GM23338 (cell line): ENCODE results near the gene OXNAD1. TPM values are rescaled to one million over a fixed set of nuclear protein-coding genes. Genes with fewer than 3 reads are reported as not detected.

Experiments
- ATAC-seq: fragments of 200-7000 bp; cut with Tn5 transposase; 3 replicates; pipeline ENCODE4 v1.9.1; 2020
- DNase-seq: peaks from one replicate; pipeline ENCODE4 v3.0.0-alpha.2; 2015; ENCODE audit warnings: low spot score
- H2AFZ ChIP-seq: fragments of 200-600 bp; sonication (generic); 2 replicates; pipeline ENCODE4 v1.8.0; 2016; ENCODE audit warnings: antibody characterized with exemption, mild to moderate bottlenecking, moderate library complexity
- H3F3A ChIP-seq: fragments of 200-600 bp; sonication (generic); replicated peaks from 2 replicates; pipeline ENCODE4 v1.8.0; 2017; ENCODE audit warnings: antibody characterized with exemption, mixed run types, low read depth
- H3K27ac ChIP-seq: fragments of 200-600 bp; sonication (generic); 2 replicates; pipeline ENCODE4 v1.6.1; 2016; ENCODE audit warnings: low read depth
- H3K27me3 ChIP-seq: fragments of 200-600 bp; sonication (generic); 2 replicates; pipeline ENCODE4 v1.8.0; 2016; ENCODE audit warnings: mild to moderate bottlenecking, mixed run types, moderate library complexity; ENCODE audit not compliant: insufficient read depth
- H3K36me3 ChIP-seq: fragments of 200-600 bp; sonication (generic); 2 replicates; pipeline ENCODE4 v1.8.0; 2016; ENCODE audit warnings: mild to moderate bottlenecking; ENCODE audit not compliant: insufficient read depth
- H3K4me1 ChIP-seq: fragments of 200-600 bp; sonication (generic); 2 replicates; pipeline ENCODE4 v1.8.0; 2016; ENCODE audit warnings: mild to moderate bottlenecking, moderate library complexity; ENCODE audit not compliant: insufficient read depth
- H3K4me2 ChIP-seq: fragments of 200-600 bp; sonication (generic); 2 replicates; pipeline ENCODE4 v1.7.1; 2017; ENCODE audit warnings: mixed run types
- H3K4me3 ChIP-seq: fragments of 200-600 bp; sonication (generic); 2 replicates; pipeline ENCODE4 v1.6.1; 2016; ENCODE audit warnings: mixed run types
- H3K79me2 ChIP-seq: fragments of 200-600 bp; sonication (generic); replicated peaks from 2 replicates; pipeline ENCODE4 v1.8.0; 2017; ENCODE audit warnings: mild to moderate bottlenecking; ENCODE audit not compliant: insufficient read depth
- H3K9me2 ChIP-seq: fragments of 200-600 bp; sonication (generic); 2 replicates; pipeline ENCODE4 v1.8.0; 2017; ENCODE audit not compliant: insufficient read depth
- H4K20me1 ChIP-seq: fragments of 200-600 bp; sonication (generic); replicated peaks from 2 replicates; pipeline ENCODE4 v1.8.0; 2017; ENCODE audit warnings: mild to moderate bottlenecking; ENCODE audit not compliant: insufficient read depth
- H3K27ac Mint-ChIP-seq: 2 replicates; pipeline ENCODE4 v1.8.0; 2020; ENCODE audit warnings: inconsistent platforms, mild to moderate bottlenecking, moderate library complexity, mixed read lengths
- H3K27me3 Mint-ChIP-seq: 3 replicates; pipeline ENCODE4 v1.8.0; 2022; ENCODE audit warnings: low read depth, mild to moderate bottlenecking, moderate library complexity, mixed read lengths, inconsistent platforms; ENCODE audit not compliant: insufficient read depth, poor library complexity
- H3K36me3 Mint-ChIP-seq: 3 replicates; pipeline ENCODE4 v1.8.0; 2021; ENCODE audit warnings: low read depth, mild to moderate bottlenecking, inconsistent platforms, moderate library complexity, mixed read lengths
- H3K4me1 Mint-ChIP-seq: 3 replicates; pipeline ENCODE4 v1.8.0; 2020; ENCODE audit warnings: mild to moderate bottlenecking, inconsistent platforms, mixed read lengths
- H3K4me3 Mint-ChIP-seq: 3 replicates; pipeline ENCODE4 v1.8.0; 2021; ENCODE audit warnings: moderate library complexity, mild to moderate bottlenecking, inconsistent platforms, mixed read lengths
- H3K9me3 Mint-ChIP-seq: 3 replicates; pipeline ENCODE4 v1.8.0; 2020; ENCODE audit warnings: moderate library complexity, mild to moderate bottlenecking, inconsistent platforms, mixed read lengths
- CREB1 ChIP-seq: fragments of 250-450 bp; sonication (Bioruptor Pico); IDR thresholded peaks from 2 replicates; pipeline ENCODE4 v1.5.0; 2020; ENCODE audit warnings: low read depth, mild to moderate bottlenecking, moderate library complexity
- CTCF ChIP-seq, 2 experiments: fragments of 200-600 bp in 1 of 2; sonication (generic) in 1 of 2; conservative IDR thresholded peaks; 2 replicates each; pipeline versions ENCODE4 v1.5.1 to v1.6.1; 2016 to 2017; ENCODE audit warnings: antibody characterized with exemption in 2 of 2, low read depth in 2 of 2, mild to moderate bottlenecking in 2 of 2, moderate library complexity in 1 of 2
- ETS1 ChIP-seq: IDR thresholded peaks from 2 replicates; pipeline ENCODE4 v1.6.1; 2016; ENCODE audit warnings: antibody characterized with exemption
- EZH2 ChIP-seq: fragments of 200-600 bp; sonication (generic); IDR thresholded peaks from one replicate; pipeline ENCODE4 v1.8.0; 2017; ENCODE audit warnings: antibody characterized with exemption, mild to moderate bottlenecking, low read depth; ENCODE audit not compliant: unreplicated experiment
- EZH2phosphoT487 ChIP-seq: fragments of 200-600 bp; sonication (generic); IDR thresholded peaks from one replicate; pipeline ENCODE4 v1.8.1; 2018; ENCODE audit warnings: antibody characterized with exemption; ENCODE audit not compliant: unreplicated experiment
- JUNB ChIP-seq: IDR thresholded peaks from one replicate; pipeline ENCODE4 v1.6.1; 2016; ENCODE audit warnings: antibody characterized with exemption; ENCODE audit not compliant: unreplicated experiment
- NANOG ChIP-seq: IDR thresholded peaks from 2 replicates; pipeline ENCODE4 v1.6.1; 2016; ENCODE audit warnings: antibody characterized with exemption, borderline replicate concordance
- POLR2AphosphoS5 ChIP-seq: IDR thresholded peaks from 2 replicates; pipeline ENCODE4 v1.6.1; 2016; ENCODE audit warnings: antibody characterized with exemption, low read depth
- REST ChIP-seq: IDR thresholded peaks from one replicate; pipeline ENCODE4 v1.6.1; 2018; ENCODE audit warnings: antibody characterized with exemption; ENCODE audit not compliant: unreplicated experiment
- STAT1 ChIP-seq: IDR thresholded peaks from one replicate; pipeline ENCODE4 v1.6.1; 2016; ENCODE audit warnings: antibody characterized with exemption; ENCODE audit not compliant: unreplicated experiment
- ZNF114 ChIP-seq: fragments of 250-450 bp; sonication (Bioruptor Pico); IDR thresholded peaks from 2 replicates; pipeline ENCODE4 v1.5.0; 2020; ENCODE audit warnings: mild to moderate bottlenecking, moderate library complexity
- ZNF331 ChIP-seq: fragments of 250-450 bp; sonication (Bioruptor Pico); IDR thresholded peaks from 2 replicates; pipeline ENCODE4 v1.5.0; 2020; ENCODE audit warnings: low read depth, mild to moderate bottlenecking, moderate library complexity
- ZNF462 ChIP-seq: fragments of 250-450 bp; sonication (Bioruptor Pico); IDR thresholded peaks from 2 replicates; pipeline ENCODE4 v1.5.0; 2020; ENCODE audit warnings: mild to moderate bottlenecking, moderate library complexity
- polyA plus RNA-seq: library from polyadenylated mRNA; unstranded; fragments of >200 nt; fragmentation: Nextera tagmentation; extraction: Ambion mirVana; gene quantifications from 2 replicates; pipeline ENCODE4 v1.2.1, GENCODE V29; 2016
- total RNA-seq: library from RNA; depleted of rRNA; stranded (reverse); fragments of >200 nt; shearing (Covaris generic); gene quantifications from 2 replicates; pipeline ENCODE4 v1.2.3, GENCODE V29; 2014

The OXNAD1 gene
- total and polyA plus RNA-seq, 2 experiments from 2014 or later, result 22.9 to 34.2 TPM

GRCh38 chr3:16258177-16258576 is 6.8 kb upstream of the OXNAD1 start:
- Mint-ChIP-seq H3K9me3 (no peaks in the 10 kb centered on the region), H3K27me3 (no peaks in the 10 kb centered on the region), H3K4me1 (no peaks in the 10 kb centered on the region), H3K4me3 (no peak overlapping the region), H3K27ac (no peak overlapping the region), H3K36me3 (peaks cover 6% of the 10 kb centered on the region; the same call in 2 of the 3 replicates)
- H3K79me2 ChIP-seq, result peaks cover 16% of the 10 kb centered on the region
- peaks cover 9% of the 10 kb centered on the region for H3K36me3 ChIP-seq
- TF ChIP-seq ZNF462 (CRISPR knock-in tag), result no peak
- TF ChIP-seq JUNB, result no peak
- TF ChIP-seq POLR2AphosphoS5, result no peak
- no peak for TF ChIP-seq CTCF (conservative IDR thresholded peaks at IDR 0.05; ENCODE audit: low read depth in 2 of 2)
- TF ChIP-seq ZNF114 (CRISPR knock-in tag), result no peak
- no peak for TF ChIP-seq EZH2
- no peak for TF ChIP-seq STAT1
- TF ChIP-seq EZH2phosphoT487, result no peak
- no peak for TF ChIP-seq CREB1
- no peak for TF ChIP-seq NANOG
- TF ChIP-seq ZNF331 (CRISPR knock-in tag), result no peak
- TF ChIP-seq ETS1, result no peak
- TF ChIP-seq REST, result no peak
- H2AFZ ChIP-seq, result no peak overlapping the region
- no peaks in the 10 kb centered on the region for H3K4me1 ChIP-seq
- ATAC-seq (no peak), DNase-seq (no peak)
- H3K4me2 ChIP-seq, result no peak overlapping the region
- H3K4me3 ChIP-seq, result no peak overlapping the region
- H3F3A ChIP-seq, result no peaks in the 10 kb centered on the region
- no peaks in the 10 kb centered on the region for H3K27me3 ChIP-seq
- H3K27ac ChIP-seq, result no peak overlapping the region
- H3K9me2 ChIP-seq, result no peaks in the 10 kb centered on the region
- H4K20me1 ChIP-seq, result peaks cover 5% of the 10 kb centered on the region; the same call in 1 of the 2 replicates
